ENCODE results near the gene HMGN5. TPM values are rescaled to one million over a fixed set of nuclear protein-coding genes. Genes with fewer than 3 reads are reported as not detected.

The HMGN5 gene
- total RNA-seq, 1 experiment from 2014 or later = 13.0 TPM

DNA sequence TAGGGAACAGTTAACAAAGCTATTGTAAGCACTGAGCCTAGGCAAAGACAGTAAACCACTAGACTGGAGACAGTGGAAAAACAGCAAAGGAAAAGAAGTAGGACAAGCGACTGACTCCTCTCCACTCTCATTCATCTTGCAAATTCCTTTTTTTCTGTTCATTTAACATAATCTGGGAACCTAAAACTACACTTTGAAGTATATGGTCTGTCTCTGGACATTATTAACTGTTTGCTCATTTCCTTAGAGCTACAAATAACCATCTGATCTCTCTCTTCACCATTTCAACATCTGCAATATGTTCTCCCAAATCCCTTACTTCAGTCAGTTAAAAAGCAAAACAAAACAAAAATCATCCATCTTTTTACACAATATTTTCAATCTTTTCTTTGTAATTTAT lies 642 bp downstream of the HMGN5 start:
- peak overlapping the region; percentile 73 for H3K4me2 ChIP-seq (ENCODE audit: insufficient read depth, insufficient read length, low read length)
- Mint-ChIP-seq H3K4me3 (peak overlapping the region; percentile 91 to 92), H3K9me3 (peaks cover 65 to 68% of the 10 kb centered on the region in 2 experiments), H3K27me3 (ENCODE audit: low read depth) (no peaks in the 10 kb centered on the region; the same call in 1 of the 2 replicates), H3K27ac (peak overlapping the region in 2 of 3 experiments; percentile 94 to 97; a peak in 4 of 7 replicates), H3K4me1 (peaks cover 11 to 20% of the 10 kb centered on the region in 2 experiments; a peak in 3 of 4 replicates), H3K36me3 (ENCODE audit: insufficient read depth in 1 of 3, low read depth in 3 of 3) (peaks cover 4 to 10% (median 5%) of the 10 kb centered on the region in 3 experiments; a peak in 5 of 7 replicates)
- TF ChIP-seq, protein P1, sequence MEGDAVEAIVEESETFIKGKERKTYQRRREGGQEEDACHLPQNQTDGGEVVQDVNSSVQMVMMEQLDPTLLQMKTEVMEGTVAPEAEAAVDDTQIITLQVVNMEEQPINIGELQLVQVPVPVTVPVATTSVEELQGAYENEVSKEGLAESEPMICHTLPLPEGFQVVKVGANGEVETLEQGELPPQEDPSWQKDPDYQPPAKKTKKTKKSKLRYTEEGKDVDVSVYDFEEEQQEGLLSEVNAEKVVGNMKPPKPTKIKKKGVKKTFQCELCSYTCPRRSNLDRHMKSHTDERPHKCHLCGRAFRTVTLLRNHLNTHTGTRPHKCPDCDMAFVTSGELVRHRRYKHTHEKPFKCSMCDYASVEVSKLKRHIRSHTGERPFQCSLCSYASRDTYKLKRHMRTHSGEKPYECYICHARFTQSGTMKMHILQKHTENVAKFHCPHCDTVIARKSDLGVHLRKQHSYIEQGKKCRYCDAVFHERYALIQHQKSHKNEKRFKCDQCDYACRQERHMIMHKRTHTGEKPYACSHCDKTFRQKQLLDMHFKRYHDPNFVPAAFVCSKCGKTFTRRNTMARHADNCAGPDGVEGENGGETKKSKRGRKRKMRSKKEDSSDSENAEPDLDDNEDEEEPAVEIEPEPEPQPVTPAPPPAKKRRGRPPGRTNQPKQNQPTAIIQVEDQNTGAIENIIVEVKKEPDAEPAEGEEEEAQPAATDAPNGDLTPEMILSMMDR (conservative IDR thresholded peaks at IDR 0.05) = no peak
- H3K79me2 ChIP-seq (ENCODE audit: insufficient read depth, low read length) = peaks cover 4% of the 10 kb centered on the region; the same call in 1 of the 2 replicates
- H3K4ac ChIP-seq (ENCODE audit: low read depth, low read length) = no peak overlapping the region
- no peak overlapping the region for H2BK12ac ChIP-seq (ENCODE audit: insufficient read length, low read depth, low read length)
- H4K91ac ChIP-seq (ENCODE audit: insufficient read length, low read depth, low read length) = no peak overlapping the region
- H2AFZ ChIP-seq (ENCODE audit: low read length) = no peak overlapping the region
- no peaks in the 10 kb centered on the region for H3K27me3 ChIP-seq (ENCODE audit: insufficient read depth, low read length)
- H3T11ph ChIP-seq (ENCODE audit: low read length) = no peak overlapping the region
- H3K9me3 ChIP-seq (ENCODE audit: control insufficient read depth, low read depth, low read length) = peaks cover 4% of the 10 kb centered on the region
- no peak for DNase-seq
- H3K56ac ChIP-seq (ENCODE audit: insufficient read length, low read depth, low read length) = no peak overlapping the region
- H3K23me2 ChIP-seq (ENCODE audit: insufficient read length, low read depth, low read length, poor library complexity, severe bottlenecking) = peaks cover 3% of the 10 kb centered on the region
- no peak overlapping the region for H2BK15ac ChIP-seq (ENCODE audit: low read depth, low read length)
- H3K18ac ChIP-seq (ENCODE audit: insufficient read length, low read depth, low read length) = no peak overlapping the region
- H4K5ac ChIP-seq (ENCODE audit: insufficient read length, low read depth, low read length) = no peak overlapping the region
- no peak overlapping the region for H3K9ac ChIP-seq (ENCODE audit: extremely low read depth, insufficient read length, low read length)
- no peak overlapping the region for H2BK120ac ChIP-seq (ENCODE audit: low read depth, low read length, poor library complexity, severe bottlenecking)
- no peak overlapping the region for H2BK20ac ChIP-seq (ENCODE audit: low read depth, low read length, poor library complexity, severe bottlenecking)
- H3K23ac ChIP-seq (ENCODE audit: insufficient read length, low read depth, low read length) = no peak overlapping the region
- H2AK5ac ChIP-seq (ENCODE audit: insufficient read length, low read length) = no peak overlapping the region
- WGBS (ENCODE audit: extremely low coverage, insufficient read length, low lambda C conversion rate) = no CpG with 5 or more reads among the region's 1 CpG
- H3K27ac ChIP-seq (ENCODE audit: insufficient read length, low read depth, low read length) = no peak overlapping the region
- no peak overlapping the region for H2BK5ac ChIP-seq (ENCODE audit: insufficient read length, low read length)
- no peaks in the 10 kb centered on the region for H3K4me1 ChIP-seq (ENCODE audit: insufficient read depth, low read length)
- no peaks in the 10 kb centered on the region for H4K20me1 ChIP-seq (ENCODE audit: control insufficient read depth, insufficient read depth, insufficient read length)
- H3K79me1 ChIP-seq (ENCODE audit: insufficient read depth, low read depth, low read length, poor library complexity, severe bottlenecking) = no peaks in the 10 kb centered on the region
- H4K8ac ChIP-seq (replicated peaks; ENCODE audit: insufficient read length, low read depth, low read length) = no peak overlapping the region
- no peak overlapping the region for H3K14ac ChIP-seq (ENCODE audit: insufficient read depth, low read length)
